ENCODE measurements around the gene ARAP2. TPM values are rescaled to one million over a fixed set of nuclear protein-coding genes. Genes with fewer than 3 reads are reported as not detected.

Gene ARAP2
- polyA plus RNA-seq, 4 donors: 5.2 to 7.7 (median 7.6) TPM

- no peak for DNase-seq (ENCODE audit: low read depth in 4 of 4, low spot score in 2 of 4)
Measured at GRCh38 chr4:36220776-36221175, 23.5 kb downstream of the ARAP2 start.

- DNase-seq (ENCODE audit: low read depth in 4 of 4, low spot score in 2 of 4): no peak
Measured at GRCh38 chr4:36218121-36218520, 26.2 kb downstream of the ARAP2 start.

GRCh38 chr4:36215627-36216026 lies 28.7 kb downstream of the ARAP2 start:
- DNase-seq (ENCODE audit: low read depth in 4 of 4, low spot score in 2 of 4): no peak

GRCh38 chr4:36214735-36215485 lies 29.4 kb downstream of the ARAP2 start:
- no peak for DNase-seq (ENCODE audit: low read depth in 4 of 4, low spot score in 2 of 4)

- no peak for DNase-seq (ENCODE audit: low read depth in 4 of 4, low spot score in 2 of 4)
Measured at GRCh38 chr4:36213977-36214376, 30.3 kb downstream of the ARAP2 start.

GRCh38 chr4:36211084-36211483 lies 33.2 kb downstream of the ARAP2 start:
- DNase-seq (ENCODE audit: low read depth in 4 of 4, low spot score in 2 of 4): no peak

GRCh38 chr4:36209941-36210649 lies 34.2 kb downstream of the ARAP2 start:
- DNase-seq (ENCODE audit: low read depth in 4 of 4, low spot score in 2 of 4): no peak

GRCh38 chr4:36208893-36209473 lies 35.3 kb downstream of the ARAP2 start:
- no peak for DNase-seq (ENCODE audit: low read depth in 4 of 4, low spot score in 2 of 4)

- no peak for DNase-seq (ENCODE audit: low read depth in 4 of 4, low spot score in 2 of 4)
Measured at GRCh38 chr4:36207831-36208520, 36.3 kb downstream of the ARAP2 start.

GRCh38 chr4:36207367-36207766 lies 36.9 kb downstream of the ARAP2 start:
- no peak for DNase-seq (ENCODE audit: low read depth in 4 of 4, low spot score in 2 of 4)

- no peak for DNase-seq (ENCODE audit: low read depth in 4 of 4, low spot score in 2 of 4)
Measured at GRCh38 chr4:36206603-36207311, 37.6 kb downstream of the ARAP2 start.

- DNase-seq (ENCODE audit: low read depth in 4 of 4, low spot score in 2 of 4): no peak
Measured at GRCh38 chr4:36206012-36206411, 38.3 kb downstream of the ARAP2 start.

- no peak for DNase-seq (ENCODE audit: low read depth in 4 of 4, low spot score in 2 of 4)
Measured at GRCh38 chr4:36198861-36199260, 45.5 kb downstream of the ARAP2 start.

- no peak for DNase-seq (ENCODE audit: low read depth in 4 of 4, low spot score in 2 of 4)
Measured at GRCh38 chr4:36198068-36198808, 46.1 kb downstream of the ARAP2 start.

- DNase-seq (ENCODE audit: low read depth in 4 of 4, low spot score in 2 of 4): no peak
Measured at GRCh38 chr4:36197501-36197900, 46.8 kb downstream of the ARAP2 start.

- DNase-seq (ENCODE audit: low read depth in 4 of 4, low spot score in 2 of 4): no peak
Measured at GRCh38 chr4:36196145-36196913, 48.0 kb downstream of the ARAP2 start.

GRCh38 chr4:36192922-36193321 lies 51.4 kb downstream of the ARAP2 start:
- no peak for DNase-seq (ENCODE audit: low read depth in 4 of 4, low spot score in 2 of 4)

- DNase-seq (ENCODE audit: low read depth in 4 of 4, low spot score in 2 of 4): no peak
Measured at GRCh38 chr4:36189511-36190226, 54.6 kb downstream of the ARAP2 start.

Measured in left renal cortex interstitium (tissue), 4 donors.